ENCODE results near the gene CCDC51. TPM values are rescaled to one million over a fixed set of nuclear protein-coding genes. Genes with fewer than 3 reads are reported as not detected.

Gene CCDC51
- total RNA-seq, 1 experiment from 2014 or later = 29.3 TPM

- DNase-seq (ENCODE audit: low read depth, low spot score) (no peak), ATAC-seq (no peak)
- H3K9me2 ChIP-seq (ENCODE audit: insufficient read depth) = no peaks in the 10 kb centered on the region
- ChIA-PET RAD21 (ENCODE audit: low non-redundant PET in 1 of 2, low total read pairs in 2 of 2, uncharacterized antibody in 2 of 2, unreplicated experiment in 2 of 2) (no interaction called here), POLR2A (no interaction called here), CTCF (no interaction called here)
- intact Hi-C loops (cut with micrococcal nuclease) = no loop called here
- H3K27ac ChIP-seq (ENCODE audit: low read depth, low read length) = no peak overlapping the region
- no peak overlapping the region for H3K9ac ChIP-seq (ENCODE audit: low read length)
- peaks cover 38 to 42% of the 10 kb centered on the region in 2 experiments for H3K36me3 ChIP-seq (ENCODE audit: control insufficient read depth in 1 of 2, insufficient read depth in 2 of 2, low read length in 2 of 2)
- no TSS peak for BruUV-seq (replicated peaks)
- TF ChIP-seq CBX3 (IDR thresholded peaks at IDR 0.05; ENCODE audit: low read depth) = no peak
- TF ChIP-seq YY1 (IDR thresholded peaks at IDR 0.05; ENCODE audit: extremely low read depth, insufficient replicate concordance, low read depth, low read length) = no peak
- no peak for TF ChIP-seq REST (IDR thresholded peaks at IDR 0.05; ENCODE audit: low read depth)
- no peak for TF ChIP-seq ZFX (IDR thresholded peaks at IDR 0.05)
- no peak for TF ChIP-seq POLR2A (IDR thresholded peaks at IDR 0.05; ENCODE audit: borderline replicate concordance, extremely low read depth, insufficient read depth, insufficient read length)
- TF ChIP-seq EZH2 (IDR thresholded peaks at IDR 0.05) = no peak
- no peak for TF ChIP-seq RAD21 (IDR thresholded peaks at IDR 0.05; ENCODE audit: low read depth)
- TF ChIP-seq SP1 (IDR thresholded peaks at IDR 0.05; ENCODE audit: low read depth) = no peak
- no peak for TF ChIP-seq FOSL1 (IDR thresholded peaks at IDR 0.05; ENCODE audit: low read depth)
- TF ChIP-seq CEBPB (IDR thresholded peaks at IDR 0.05; ENCODE audit: low read depth) = no peak
- no peak for TF ChIP-seq EZH2phosphoT487 (IDR thresholded peaks at IDR 0.05; ENCODE audit: borderline replicate concordance)
- TF ChIP-seq CTCF (IDR thresholded peaks at IDR 0.05 in 2 of 3, conservative IDR thresholded peaks at IDR 0.05 in 1 of 3; ENCODE audit: borderline replicate concordance in 1 of 3, insufficient read depth in 1 of 3, low read depth in 2 of 3, low read length in 2 of 3) = no peak
- H3K9me3 ChIP-seq (ENCODE audit: control insufficient read depth in 1 of 2, insufficient read depth in 1 of 2, low read depth in 1 of 2, low read length in 2 of 2) = no peaks in the 10 kb centered on the region
- H3K27me3 ChIP-seq (ENCODE audit: insufficient read depth, low read length) = no peaks in the 10 kb centered on the region
- H3K79me2 ChIP-seq (ENCODE audit: insufficient read depth, low read length) = no peaks in the 10 kb centered on the region
- no peak overlapping the region for H3K4me2 ChIP-seq (ENCODE audit: low read length)
- no peak overlapping the region for H2AFZ ChIP-seq (ENCODE audit: low read depth, low read length, poor library complexity, severe bottlenecking)
- H3K4me3 ChIP-seq (replicated peaks in 1 of 2; ENCODE audit: low read depth in 1 of 2, low read length in 2 of 2) = no peak overlapping the region
- no peaks in the 10 kb centered on the region for H3K4me1 ChIP-seq (ENCODE audit: control insufficient read depth in 1 of 2, insufficient read depth in 2 of 2, low read length in 2 of 2)
- no peaks in the 10 kb centered on the region for H4K20me1 ChIP-seq (ENCODE audit: insufficient read depth)
Observed at GRCh38 chr3:48459331-48459730, 19.4 kb upstream of the CCDC51 start.
